Coronary artery (tissue), 2 donors: Measurements from ENCODE around the gene C5AR1.
"Not testable (repeated sequence)": the region's sequence is repeated elsewhere in the genome, so short reads cannot be mapped to it uniquely, and the experiment has no call there.

Experiments
- DNase-seq: peaks from one replicate; pipeline ENCODE4 v3.0.0-alpha.2; 2017; ENCODE audit warnings: low spot score
- H3K27ac ChIP-seq, 2 donors: fragments of 200-600 bp; sonication (generic); one replicate each; pipeline ENCODE4 v1.5.1; 2016 to 2019
- H3K4me3 ChIP-seq: fragments of 200-600 bp; sonication (generic); 2 replicates; pipeline ENCODE4 v1.5.1; 2016; ENCODE audit warnings: mild to moderate bottlenecking, moderate library complexity
- CTCF ChIP-seq: fragments of 200-600 bp; sonication (generic); IDR thresholded peaks from one replicate; pipeline ENCODE4 v1.5.1; 2019; ENCODE audit warnings: antibody characterized with exemption

C5AR1 gene

DNA sequence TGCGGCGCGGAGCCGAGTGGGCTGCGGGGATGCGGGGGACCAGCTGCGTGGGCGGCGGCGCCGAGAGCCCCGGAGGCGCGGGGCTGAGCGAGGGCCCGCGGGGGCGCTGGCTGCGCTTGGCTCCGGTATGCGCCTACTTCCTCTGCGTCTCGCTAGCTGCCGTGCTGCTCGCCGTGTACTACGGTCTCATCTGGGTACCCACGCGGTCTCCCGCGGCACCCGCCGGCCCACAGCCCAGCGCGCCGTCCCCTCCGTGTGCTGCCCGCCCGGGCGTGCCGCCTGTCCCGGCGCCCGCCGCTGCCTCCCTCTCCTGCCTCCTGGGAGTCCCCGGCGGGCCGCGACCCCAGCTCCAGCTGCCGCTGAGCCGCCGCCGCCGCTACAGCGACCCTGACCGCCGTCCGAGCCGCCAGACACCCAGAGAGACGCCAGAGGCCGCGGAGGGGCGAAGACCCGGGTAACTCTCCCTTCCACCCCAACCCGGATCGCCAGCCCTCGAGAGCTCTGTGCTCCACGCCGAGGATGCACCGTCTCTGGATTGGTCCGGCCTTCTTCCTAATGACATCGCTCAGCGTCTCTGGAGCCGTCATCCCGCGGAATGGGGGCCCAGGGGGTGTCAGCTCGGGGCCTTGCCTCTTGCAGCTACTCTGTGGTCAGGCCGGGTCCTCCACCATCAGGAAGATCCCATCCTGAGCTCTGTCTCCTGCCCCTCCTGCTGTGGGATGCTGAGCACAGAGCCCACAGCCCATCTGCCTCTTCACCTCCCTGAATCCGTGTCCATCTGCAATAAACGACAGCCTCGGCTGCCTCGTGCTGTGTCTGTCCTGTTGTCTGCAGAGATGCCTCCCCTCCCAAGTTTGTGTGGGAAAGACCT lies 34.5 kb upstream of the C5AR1 start:
- DNase-seq, result peak; percentile 90
- H3K4me3 ChIP-seq, result peak overlapping the region; percentile 97
- peak overlapping the region; percentile 95 to 97 for H3K27ac ChIP-seq
- TF ChIP-seq CTCF, result no peak

- peak overlapping the region; percentile 95 to 97 for H3K27ac ChIP-seq
- TF ChIP-seq CTCF, result no peak
- peak overlapping the region; percentile 97 for H3K4me3 ChIP-seq
- DNase-seq, result peak; percentile 84
Measured at GRCh38 chr19:47275791-47276461, 33.7 kb upstream of the C5AR1 start.

- peak overlapping the region; percentile 97 for H3K4me3 ChIP-seq
- DNase-seq, result not testable (repeated sequence)
- peak overlapping the region; percentile 95 to 97 for H3K27ac ChIP-seq
Measured at GRCh38 chr19:47276513-47276912, 33.1 kb upstream of the C5AR1 start.

GRCh38 chr19:47280183-47280797 lies 29.4 kb upstream of the C5AR1 start:
- Histone ChIP-seq H3K27ac (peak overlapping the region in 1 of 2 donors; percentile 40), H3K4me3 (no peak overlapping the region)
- no peak for DNase-seq
- no peak for TF ChIP-seq CTCF

DNA sequence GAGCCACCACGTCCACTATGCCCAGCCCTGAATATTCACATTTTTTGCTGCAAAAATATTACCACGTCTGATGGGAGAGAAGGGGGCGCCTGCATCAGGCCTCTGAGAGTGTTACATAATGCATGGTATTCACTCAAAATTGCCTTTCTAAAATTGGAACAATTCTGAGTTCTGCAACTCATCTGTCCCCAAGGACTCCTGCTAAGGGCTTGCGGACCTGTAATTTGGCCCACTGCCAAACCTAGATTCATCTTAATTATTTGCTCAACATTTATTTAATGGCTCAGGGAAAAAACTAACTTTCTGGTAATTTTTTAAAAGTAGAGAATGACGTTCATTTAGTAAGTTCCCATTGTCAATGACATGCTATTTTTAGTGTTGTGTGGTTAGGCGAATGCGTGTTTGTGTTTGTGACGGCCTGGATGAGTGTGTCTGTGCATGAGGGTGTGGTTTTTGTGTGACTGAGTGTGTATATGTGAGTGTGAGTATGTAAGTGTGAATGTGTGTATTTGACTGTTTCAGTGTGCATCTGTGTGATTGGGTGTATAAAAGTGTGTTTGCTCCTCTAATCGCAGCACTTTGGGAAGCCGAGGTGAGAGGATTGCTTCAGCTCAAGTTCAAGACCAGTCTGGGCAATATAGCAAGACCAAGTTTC lies 26.1 kb upstream of the C5AR1 start:
- Histone ChIP-seq H3K27ac (peak overlapping the region in 1 of 2 donors; percentile 32), H3K4me3 (no peak overlapping the region)
- DNase-seq, result no peak
- no peak for TF ChIP-seq CTCF

DNA sequence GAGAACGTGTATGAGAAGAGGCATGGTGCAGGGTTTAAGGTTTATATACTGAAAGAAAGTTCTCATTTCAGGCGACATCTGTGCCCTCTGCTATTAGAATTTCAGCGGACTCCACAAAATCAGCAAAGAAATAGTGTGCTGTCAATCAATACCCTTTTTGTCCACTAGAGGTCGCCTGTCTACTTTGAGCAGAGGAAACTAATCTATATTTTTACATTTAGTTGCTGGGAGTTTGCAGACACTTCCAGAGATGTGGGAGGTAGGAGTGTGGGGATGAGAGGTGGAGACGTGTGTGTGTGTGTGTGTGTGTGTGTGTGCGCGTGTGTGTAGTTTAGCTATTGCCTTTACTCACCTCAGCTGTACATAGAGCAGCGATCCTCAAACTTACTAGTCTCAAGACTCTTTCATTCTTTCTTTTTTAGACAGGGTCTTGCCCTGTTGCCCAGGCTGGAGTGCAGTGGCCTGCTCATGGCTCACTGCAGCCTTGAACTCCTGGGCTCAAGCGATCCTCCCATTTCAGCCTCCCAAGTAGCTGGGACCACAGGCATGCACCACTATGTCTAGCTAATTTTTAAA lies 25.2 kb upstream of the C5AR1 start:
- Histone ChIP-seq H3K4me3 (no peak overlapping the region), H3K27ac (no peak overlapping the region)
- DNase-seq, result no peak
- TF ChIP-seq CTCF, result peak; percentile 87

GRCh38 chr19:47296036-47296435 lies 13.6 kb upstream of the C5AR1 start:
- DNase-seq, result no peak
- H3K27ac ChIP-seq, result no peak overlapping the region
- peak; percentile 67 for TF ChIP-seq CTCF

GRCh38 chr19:47300867-47301266 lies 8.8 kb upstream of the C5AR1 start:
- H3K4me3 ChIP-seq, DNase-seq: not testable (repeated sequence)

More at GRCh38 chr19:47296036-47296435, 13.6 kb upstream of the C5AR1 start:
- H3K4me3 ChIP-seq, result no peak overlapping the region

More at GRCh38 chr19:47300867-47301266, 8.8 kb upstream of the C5AR1 start:
- not testable (repeated sequence) for H3K27ac ChIP-seq
